NCI-H2029 (cell line): ENCODE measurements around the gene KRTAP22-1.

Experiments
- DNase-seq: peaks from one replicate; lab custom pipeline; 2025; lab: John Stamatoyannopoulos, UW

The KRTAP22-1 gene

GRCh38 chr21:30625449-30626165, 24.7 kb downstream of the KRTAP22-1 start:
- no peak for DNase-seq

DNA sequence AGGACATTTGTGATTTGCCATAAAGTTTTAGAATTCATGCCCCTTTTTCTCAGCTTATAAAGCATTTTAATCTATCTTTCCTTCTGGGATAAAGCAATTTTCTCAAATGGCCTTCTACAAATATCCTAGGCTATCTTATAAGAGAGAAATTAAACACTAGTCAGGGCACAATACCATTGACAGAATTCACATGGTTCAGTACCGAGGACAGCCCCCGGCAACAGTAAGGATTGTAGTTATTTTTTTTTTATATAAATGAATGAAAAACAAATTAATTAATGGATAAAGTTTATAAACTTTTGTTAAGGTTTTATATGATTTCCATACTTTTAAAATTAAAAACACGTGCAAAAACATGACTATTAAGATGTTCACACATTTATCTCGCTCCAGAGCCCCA, 27.2 kb downstream of the KRTAP22-1 start:
- DNase-seq, result no peak

DNA sequence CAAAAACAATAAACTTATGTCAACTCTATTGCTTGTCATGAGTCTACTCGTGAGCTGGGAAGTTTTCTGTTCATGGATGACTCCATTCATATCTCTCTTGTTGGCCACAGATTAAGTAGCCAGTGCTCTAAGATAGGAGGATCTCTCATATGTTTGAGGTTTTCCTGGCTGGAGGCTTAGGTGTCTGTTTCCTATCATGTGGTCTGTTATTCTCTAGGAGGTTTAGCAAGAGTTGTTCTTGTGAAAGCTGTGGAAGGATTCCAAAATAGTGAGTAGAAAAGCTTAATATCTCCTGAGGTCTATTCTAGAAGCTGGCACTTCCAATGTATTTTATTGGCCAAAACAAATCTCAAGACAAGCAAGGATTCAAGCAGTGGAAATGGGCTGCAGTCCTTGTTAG, 28.3 kb downstream of the KRTAP22-1 start:
- no peak for DNase-seq

DNA sequence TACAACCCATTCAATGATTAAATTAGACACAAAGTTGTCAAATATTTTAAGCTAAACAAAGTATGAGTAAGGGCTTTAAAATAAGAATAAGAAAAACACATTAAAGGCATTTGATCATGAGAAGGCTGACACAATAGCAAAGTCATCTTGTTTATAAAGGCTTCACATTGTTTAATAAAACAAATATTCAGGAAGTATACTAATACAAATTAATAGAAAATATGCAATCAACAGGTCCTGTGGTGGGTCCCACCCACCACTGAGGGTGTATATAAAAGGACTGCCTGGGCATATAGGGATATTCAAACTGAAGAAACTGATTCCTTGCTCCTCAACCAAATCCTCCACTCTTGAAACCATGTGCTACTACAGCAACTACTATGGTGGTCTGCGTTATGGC, 34.0 kb downstream of the KRTAP22-1 start, which contains the start of gene KRTAP20-2:
Gene KRTAP20-2, plus strand, starts transcription at position 301 of the 400 bp plus-strand sequence. Its CDS starts 58 bp downstream, at position 359.
- DNase-seq, result no peak

DNA sequence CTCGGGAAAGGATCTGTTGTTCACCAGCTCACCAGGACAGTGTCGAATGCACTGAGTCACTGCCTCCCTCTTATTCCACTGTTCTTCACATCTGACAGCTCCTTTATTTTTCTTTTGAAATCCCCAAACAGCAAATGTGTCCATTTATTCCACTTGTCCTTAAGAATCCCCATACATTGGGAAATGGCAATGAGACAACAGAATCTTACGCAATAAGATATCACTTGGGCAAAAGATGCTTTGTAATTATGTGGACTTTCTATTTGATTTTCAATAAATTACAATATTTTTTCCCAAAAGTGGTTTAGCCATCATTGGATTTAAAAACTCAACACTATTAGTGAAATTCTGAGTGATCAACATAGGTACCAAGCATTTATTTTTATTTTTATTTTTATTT, 37.8 kb downstream of the KRTAP22-1 start:
- no peak for DNase-seq

DNA sequence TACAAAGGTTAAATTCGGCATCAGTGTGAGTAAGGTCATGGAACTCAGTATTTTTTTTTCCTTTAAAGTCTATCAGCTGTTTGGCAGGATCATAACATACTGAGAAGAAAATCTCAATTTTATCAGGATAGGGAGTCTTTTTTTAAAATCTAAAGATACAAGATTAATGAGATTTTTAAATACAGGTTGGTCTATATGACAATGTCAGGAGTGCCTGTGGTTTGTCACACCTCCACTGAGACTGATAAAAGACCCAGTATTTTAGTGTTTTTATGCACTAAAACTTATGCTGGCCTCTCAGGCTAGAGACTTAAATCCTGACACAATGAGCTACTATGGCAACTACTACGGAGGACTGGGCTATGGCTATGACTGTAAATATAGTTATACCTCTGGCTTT, 41.7 kb downstream of the KRTAP22-1 start, which contains the start of gene KRTAP20-3:
Gene KRTAP20-3, plus strand, starts transcription at position 301 of the 400 bp plus-strand sequence.
- no peak for DNase-seq

GRCh38 chr21:30646904-30647414, 46.1 kb downstream of the KRTAP22-1 start:
- no peak for DNase-seq
